ENCODE data around the gene PTPRN2.
"Not testable (repeated sequence)": the region's sequence is repeated elsewhere in the genome, so short reads cannot be mapped to it uniquely, and the experiment has no call there.

PTPRN2 gene

GRCh38 chr7:157916946-157917640 is 670.5 kb downstream of the PTPRN2 start:
- FAIRE-seq (no peak), DNase-seq (ENCODE audit: low spot score) (no peak)

GRCh38 chr7:157910446-157910845 is 677.2 kb downstream of the PTPRN2 start:
- DNase-seq (ENCODE audit: low spot score) (peak; percentile 71), FAIRE-seq (peak; percentile 94)

DNA sequence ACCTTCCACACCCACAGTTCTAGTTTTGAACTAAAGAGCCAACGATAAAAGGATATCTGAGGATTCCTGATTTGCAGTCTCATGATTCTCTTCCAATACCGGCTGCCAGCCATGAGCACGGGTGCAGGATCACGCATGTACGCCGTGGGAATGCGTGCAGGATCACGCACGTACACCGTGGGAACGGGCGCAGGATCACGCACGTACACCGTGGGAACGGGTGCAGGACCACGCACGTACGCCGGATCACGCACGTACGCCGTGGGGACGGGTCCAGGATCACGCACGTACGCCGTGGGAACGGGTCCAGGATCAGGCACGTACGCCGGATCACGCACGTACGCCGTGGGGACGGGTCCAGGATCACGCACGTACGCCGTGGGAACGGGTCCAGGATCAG is 677.6 kb downstream of the PTPRN2 start:
- not testable (repeated sequence) for DNase-seq (ENCODE audit: low spot score)
- peak; percentile 27 for FAIRE-seq

DNA sequence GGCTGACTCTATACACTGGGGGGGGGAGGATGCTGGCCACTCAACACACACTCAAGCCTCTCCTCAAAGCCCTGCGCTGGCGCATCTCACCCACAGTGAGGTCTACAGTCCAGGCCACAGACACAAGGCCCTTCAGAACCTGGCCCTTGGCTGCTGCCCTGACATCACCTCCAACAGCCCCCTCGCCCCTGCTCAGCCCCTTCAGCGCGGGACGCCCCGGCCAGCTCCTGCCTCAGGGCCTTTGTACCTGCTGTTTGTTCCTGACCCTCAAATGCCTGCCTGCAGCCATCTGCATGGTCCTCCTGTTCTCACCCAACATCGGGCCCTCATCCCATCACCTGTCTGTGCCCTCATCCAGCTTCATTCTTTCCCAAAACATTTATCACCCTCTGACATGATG is 678.3 kb downstream of the PTPRN2 start:
- DNase-seq (ENCODE audit: low spot score) (no peak), FAIRE-seq (no peak)

DNA sequence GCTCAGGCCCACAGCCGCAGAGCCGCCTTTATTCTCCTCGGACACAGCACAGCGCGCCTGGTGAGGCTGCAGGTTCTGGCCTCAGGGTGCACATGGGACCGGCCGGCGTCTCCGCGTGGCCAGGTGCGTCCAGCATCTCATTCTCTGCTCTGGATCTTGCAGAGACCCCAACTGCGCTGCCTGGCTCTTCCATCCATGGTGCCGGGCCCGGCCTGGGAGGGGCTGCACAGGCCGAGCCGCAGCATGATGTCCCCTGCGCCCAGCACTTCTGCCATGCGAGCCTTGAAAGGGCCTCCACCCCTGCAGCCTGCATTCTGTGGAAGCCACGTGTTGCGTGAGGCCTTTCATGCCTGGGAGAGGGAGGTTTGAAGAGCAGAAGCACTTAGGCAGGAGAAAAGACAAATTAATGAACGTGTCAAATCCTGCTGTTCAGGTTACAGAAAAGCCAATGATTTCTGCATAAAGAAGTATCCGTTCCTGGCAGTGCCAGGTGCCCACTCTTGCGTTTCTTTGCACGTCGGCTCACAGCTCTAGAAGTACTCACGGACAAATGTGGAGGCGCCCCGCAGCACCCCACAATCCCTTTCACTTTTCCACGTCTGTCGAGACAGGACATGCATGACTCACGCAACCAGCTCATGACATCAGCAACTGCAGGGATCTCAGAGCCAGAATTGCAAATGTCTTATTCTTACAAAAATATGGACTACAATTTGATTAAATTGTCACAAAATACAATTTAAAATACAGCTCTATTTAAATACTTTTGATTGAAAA is 679.4 kb downstream of the PTPRN2 start:
- DNase-seq (ENCODE audit: low spot score), result no peak
- FAIRE-seq, result no peak

- no peak for FAIRE-seq
- DNase-seq (ENCODE audit: low spot score), result no peak
Measured at GRCh38 chr7:157907091-157907490, 680.5 kb downstream of the PTPRN2 start.

DNA sequence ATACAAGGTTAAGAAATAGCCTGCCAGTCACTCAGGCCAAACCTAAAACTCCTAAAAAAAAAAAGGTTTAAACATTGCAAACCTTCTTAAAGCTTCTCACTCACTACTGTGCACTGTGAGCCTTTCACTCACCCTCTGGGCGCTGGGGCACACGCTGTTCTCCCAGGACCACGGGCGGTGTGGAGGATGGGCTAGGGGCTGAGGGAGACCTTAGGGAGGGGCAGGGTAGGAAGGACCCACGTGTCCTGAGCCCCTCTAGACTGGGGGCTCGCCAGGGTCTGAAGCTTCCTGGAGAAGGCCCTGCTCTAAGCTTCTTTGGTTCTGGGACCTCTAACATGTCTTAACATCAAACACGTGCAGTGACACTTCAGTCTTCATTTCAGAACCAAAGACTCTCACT is 681.0 kb downstream of the PTPRN2 start:
- no peak for FAIRE-seq
- no peak for DNase-seq (ENCODE audit: low spot score)

GRCh38 chr7:157905651-157906461 is 681.8 kb downstream of the PTPRN2 start:
- no peak for FAIRE-seq
- DNase-seq (ENCODE audit: low spot score), result peak; percentile 13

- no peak for FAIRE-seq
- DNase-seq (ENCODE audit: low spot score), result no peak
Measured at GRCh38 chr7:157904866-157905570, 682.6 kb downstream of the PTPRN2 start.

GRCh38 chr7:157904211-157904865 is 683.3 kb downstream of the PTPRN2 start:
- FAIRE-seq (no peak), DNase-seq (ENCODE audit: low spot score) (no peak)

DNA sequence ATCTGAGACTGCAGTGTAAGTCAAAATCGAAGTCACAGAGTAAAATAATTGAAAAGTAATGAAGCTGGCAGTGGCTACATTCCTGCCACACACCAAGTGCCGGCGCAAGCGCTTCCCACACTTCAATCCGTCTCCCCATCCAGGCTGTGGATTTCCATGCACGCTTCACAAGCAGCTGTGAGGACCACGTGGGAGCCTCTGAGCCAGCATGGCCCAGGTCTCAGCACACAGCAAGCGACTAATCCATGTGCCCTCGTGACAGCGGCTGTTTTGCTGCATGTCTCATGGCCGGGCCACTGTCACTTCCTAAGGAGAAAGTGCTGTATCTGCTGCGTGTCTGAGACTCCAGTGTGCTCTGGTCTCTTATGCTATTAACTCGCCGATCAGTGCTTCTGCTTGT is 683.9 kb downstream of the PTPRN2 start:
- FAIRE-seq (no peak), DNase-seq (ENCODE audit: low spot score) (no peak)

- DNase-seq (ENCODE audit: low spot score) (no peak), FAIRE-seq (no peak)
Measured at GRCh38 chr7:157903296-157903695, 684.3 kb downstream of the PTPRN2 start.

GRCh38 chr7:157901816-157902610 is 685.6 kb downstream of the PTPRN2 start:
- DNase-seq (ENCODE audit: low spot score); FAIRE-seq: not testable (repeated sequence)

GRCh38 chr7:157901166-157901565 is 686.5 kb downstream of the PTPRN2 start:
- FAIRE-seq (no peak), DNase-seq (ENCODE audit: low spot score) (no peak)

- no peak for FAIRE-seq
Measured at GRCh38 chr7:157900556-157900955, 687.1 kb downstream of the PTPRN2 start.

DNA sequence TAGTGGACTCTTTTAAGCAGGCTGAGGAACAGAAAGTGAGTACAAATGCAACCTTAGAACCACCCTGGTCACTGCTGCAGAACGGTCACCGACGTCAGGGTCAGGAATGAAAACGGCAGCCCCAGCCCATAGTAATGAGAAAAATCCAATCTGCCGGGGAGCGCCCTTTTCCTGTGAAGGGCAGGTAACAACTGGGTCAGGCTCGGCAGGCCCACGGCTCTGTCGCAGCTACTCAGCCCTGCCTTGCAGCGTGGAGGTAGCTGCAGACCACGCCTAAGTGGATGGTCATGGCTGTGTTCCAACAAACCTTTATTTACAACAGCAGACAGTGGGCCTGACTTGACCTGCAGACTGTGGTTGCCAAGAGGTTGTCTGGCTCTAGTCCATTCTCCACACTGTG is 687.6 kb downstream of the PTPRN2 start:
- DNase-seq (ENCODE audit: low spot score) (no peak), FAIRE-seq (no peak)

More at GRCh38 chr7:157900556-157900955, 687.1 kb downstream of the PTPRN2 start:
- no peak for DNase-seq (ENCODE audit: low spot score)

- FAIRE-seq (no peak), DNase-seq (ENCODE audit: low spot score) (no peak)
Measured at GRCh38 chr7:157898802-157899505, 688.7 kb downstream of the PTPRN2 start.

DNA sequence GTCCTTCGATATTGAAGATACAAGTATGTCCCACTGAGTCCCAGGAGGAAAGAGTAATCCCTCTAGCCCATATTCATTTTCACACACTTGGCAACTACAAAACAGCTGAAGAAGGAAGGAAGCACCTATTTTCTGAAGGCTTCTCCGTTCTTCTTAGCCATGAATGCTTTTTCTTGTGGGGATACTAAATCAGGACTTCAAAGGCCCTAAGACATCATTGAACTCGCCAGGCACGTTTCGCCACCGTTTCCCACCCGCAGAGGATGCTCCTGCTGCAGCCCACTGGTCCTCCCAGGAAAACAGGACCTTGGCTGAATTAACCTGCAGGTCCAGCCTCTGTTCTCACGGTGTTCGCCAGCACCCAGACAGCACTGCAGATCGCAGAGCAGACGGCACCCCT is 689.4 kb downstream of the PTPRN2 start:
- FAIRE-seq, result no peak
- no peak for DNase-seq (ENCODE audit: low spot score)

GRCh38 chr7:157897681-157898080 is 689.9 kb downstream of the PTPRN2 start:
- no peak for FAIRE-seq
- DNase-seq (ENCODE audit: low spot score), result no peak
